ENCODE results near the gene SFT2D3.

- TF ChIP-seq EZH2 (IDR thresholded peaks at IDR 0.05; ENCODE audit: borderline replicate concordance, insufficient read depth, low read length, poor library complexity, severe bottlenecking) (no peak), TAF1 (IDR thresholded peaks at IDR 0.05; ENCODE audit: low read depth) (no peak), CTCF (IDR thresholded peaks at IDR 0.05; ENCODE audit: poor library complexity, severe bottlenecking) (no peak)
Measured at GRCh38 chr2:127721311-127721977, 20.1 kb downstream of the SFT2D3 start.
